GM12878 (cell line): ENCODE data around the gene EVC.

Source experiments
- FOXM1 ChIP-seq: IDR thresholded peaks from 2 replicates; pipeline ENCODE4 v1.6.1; 2012; ENCODE audit warnings: low read depth, mild to moderate bottlenecking, inconsistent platforms, low read length, moderate library complexity
- NFYB ChIP-seq: IDR thresholded peaks from 2 replicates; pipeline ENCODE4 v1.6.1; 2011; ENCODE audit warnings: low read depth, mild to moderate bottlenecking, low read length, improper control_type of control experiment, moderate library complexity; ENCODE audit not compliant: insufficient read depth
- POLR2AphosphoS5 ChIP-seq: IDR thresholded peaks from 2 replicates; pipeline ENCODE4 v1.6.1; 2011; ENCODE audit warnings: mild to moderate bottlenecking, low read length, inconsistent platforms
- RAD21 ChIP-seq: IDR thresholded peaks from 2 replicates; pipeline ENCODE4 v1.6.1; 2011; ENCODE audit warnings: mild to moderate bottlenecking, low read depth, low read length, moderate library complexity; ENCODE audit not compliant: insufficient read depth
- SPI1 ChIP-seq: IDR thresholded peaks from 2 replicates; pipeline ENCODE4 v1.6.1; 2011; ENCODE audit warnings: low read depth, mild to moderate bottlenecking, low read length, moderate library complexity, borderline replicate concordance; ENCODE audit not compliant: insufficient read depth
- TAF1 ChIP-seq: IDR thresholded peaks from 2 replicates; pipeline ENCODE4 v1.6.1; 2011; ENCODE audit warnings: mild to moderate bottlenecking, low read depth, low read length, borderline replicate concordance
- TCF7 ChIP-seq: IDR thresholded peaks from 2 replicates; pipeline ENCODE4 v1.6.1; 2014; ENCODE audit warnings: antibody characterized with exemption, borderline replicate concordance
- TF ChIP-seq, protein P1 (sequence below), 3 experiments: IDR thresholded peaks in 2 of 3; conservative IDR thresholded peaks in 1 of 3; 2 replicates each; pipeline ENCODE4 v1.5.1; 2011; ENCODE audit warnings: low read depth in 3 of 3, low read length in 3 of 3, mild to moderate bottlenecking in 3 of 3, control low read depth in 2 of 3, moderate library complexity in 2 of 3, inconsistent platforms in 1 of 3, mixed read lengths in 1 of 3; ENCODE audit not compliant: control insufficient read depth in 2 of 3, insufficient read depth in 1 of 3; ENCODE audit errors: extremely low read depth in 1 of 3
- TF ChIP-seq, protein P2 (sequence below): fragments of 150-350 bp; IDR thresholded peaks from 2 replicates; pipeline ENCODE4 v1.6.1; 2016; ENCODE audit warnings: low read depth, low read length

DNA sequence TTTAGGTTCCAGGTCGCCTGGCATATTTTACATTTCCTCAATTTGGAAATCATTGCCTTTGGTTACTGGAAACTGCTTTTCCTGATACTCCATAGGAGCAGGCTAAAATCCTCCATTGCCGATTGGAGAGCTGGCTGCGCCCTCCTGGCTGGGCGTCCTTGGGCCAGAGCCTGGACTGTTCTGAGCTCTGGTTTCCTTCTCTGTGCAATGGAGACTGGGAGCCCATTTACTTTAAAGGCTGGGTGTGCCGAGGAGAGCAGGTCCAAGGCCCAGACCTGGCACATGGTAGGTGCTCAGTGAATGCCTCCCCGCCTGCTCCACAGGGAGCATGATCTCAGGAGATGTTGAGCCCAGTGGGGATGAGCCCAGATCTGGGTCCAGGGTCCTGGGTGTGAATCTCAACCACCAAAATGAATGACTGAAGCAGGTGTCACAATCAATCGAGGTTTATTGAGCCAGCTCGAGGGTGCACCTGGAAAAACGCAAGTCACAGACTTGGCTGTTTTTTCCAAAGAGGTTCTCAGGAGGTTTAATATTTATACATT lies 50.0 kb downstream of the EVC start:
- TF ChIP-seq SPI1 (no peak), FOXM1 (no peak), POLR2AphosphoS5 (no peak), RAD21 (no peak), TAF1 (no peak), TCF7 (no peak), NFYB (no peak)
- TF ChIP-seq, protein P1, sequence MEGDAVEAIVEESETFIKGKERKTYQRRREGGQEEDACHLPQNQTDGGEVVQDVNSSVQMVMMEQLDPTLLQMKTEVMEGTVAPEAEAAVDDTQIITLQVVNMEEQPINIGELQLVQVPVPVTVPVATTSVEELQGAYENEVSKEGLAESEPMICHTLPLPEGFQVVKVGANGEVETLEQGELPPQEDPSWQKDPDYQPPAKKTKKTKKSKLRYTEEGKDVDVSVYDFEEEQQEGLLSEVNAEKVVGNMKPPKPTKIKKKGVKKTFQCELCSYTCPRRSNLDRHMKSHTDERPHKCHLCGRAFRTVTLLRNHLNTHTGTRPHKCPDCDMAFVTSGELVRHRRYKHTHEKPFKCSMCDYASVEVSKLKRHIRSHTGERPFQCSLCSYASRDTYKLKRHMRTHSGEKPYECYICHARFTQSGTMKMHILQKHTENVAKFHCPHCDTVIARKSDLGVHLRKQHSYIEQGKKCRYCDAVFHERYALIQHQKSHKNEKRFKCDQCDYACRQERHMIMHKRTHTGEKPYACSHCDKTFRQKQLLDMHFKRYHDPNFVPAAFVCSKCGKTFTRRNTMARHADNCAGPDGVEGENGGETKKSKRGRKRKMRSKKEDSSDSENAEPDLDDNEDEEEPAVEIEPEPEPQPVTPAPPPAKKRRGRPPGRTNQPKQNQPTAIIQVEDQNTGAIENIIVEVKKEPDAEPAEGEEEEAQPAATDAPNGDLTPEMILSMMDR (IDR thresholded peaks at IDR 0.05 in 2 of 3, conservative IDR thresholded peaks at IDR 0.05 in 1 of 3; ENCODE audit: control insufficient read depth in 2 of 3, extremely low read depth in 1 of 3, insufficient read depth in 1 of 3, low read depth in 3 of 3, low read length in 3 of 3): no peak
- TF ChIP-seq, protein P2, sequence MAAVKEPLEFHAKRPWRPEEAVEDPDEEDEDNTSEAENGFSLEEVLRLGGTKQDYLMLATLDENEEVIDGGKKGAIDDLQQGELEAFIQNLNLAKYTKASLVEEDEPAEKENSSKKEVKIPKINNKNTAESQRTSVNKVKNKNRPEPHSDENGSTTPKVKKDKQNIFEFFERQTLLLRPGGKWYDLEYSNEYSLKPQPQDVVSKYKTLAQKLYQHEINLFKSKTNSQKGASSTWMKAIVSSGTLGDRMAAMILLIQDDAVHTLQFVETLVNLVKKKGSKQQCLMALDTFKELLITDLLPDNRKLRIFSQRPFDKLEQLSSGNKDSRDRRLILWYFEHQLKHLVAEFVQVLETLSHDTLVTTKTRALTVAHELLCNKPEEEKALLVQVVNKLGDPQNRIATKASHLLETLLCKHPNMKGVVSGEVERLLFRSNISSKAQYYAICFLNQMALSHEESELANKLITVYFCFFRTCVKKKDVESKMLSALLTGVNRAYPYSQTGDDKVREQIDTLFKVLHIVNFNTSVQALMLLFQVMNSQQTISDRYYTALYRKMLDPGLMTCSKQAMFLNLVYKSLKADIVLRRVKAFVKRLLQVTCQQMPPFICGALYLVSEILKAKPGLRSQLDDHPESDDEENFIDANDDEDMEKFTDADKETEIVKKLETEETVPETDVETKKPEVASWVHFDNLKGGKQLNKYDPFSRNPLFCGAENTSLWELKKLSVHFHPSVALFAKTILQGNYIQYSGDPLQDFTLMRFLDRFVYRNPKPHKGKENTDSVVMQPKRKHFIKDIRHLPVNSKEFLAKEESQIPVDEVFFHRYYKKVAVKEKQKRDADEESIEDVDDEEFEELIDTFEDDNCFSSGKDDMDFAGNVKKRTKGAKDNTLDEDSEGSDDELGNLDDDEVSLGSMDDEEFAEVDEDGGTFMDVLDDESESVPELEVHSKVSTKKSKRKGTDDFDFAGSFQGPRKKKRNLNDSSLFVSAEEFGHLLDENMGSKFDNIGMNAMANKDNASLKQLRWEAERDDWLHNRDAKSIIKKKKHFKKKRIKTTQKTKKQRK: no peak
